ENCODE data around the gene TBC1D22B. TPM values are rescaled to one million over a fixed set of nuclear protein-coding genes. Genes with fewer than 3 reads are reported as not detected.

The TBC1D22B gene
- total RNA-seq, 1 experiment from 2014 or later, result 13.5 TPM

GRCh38 chr6:37256692-37257319, 766 bp upstream of the TBC1D22B start:
- H3K4me1 ChIP-seq (ENCODE audit: insufficient read depth, low read length, poor library complexity, severe bottlenecking), result peaks cover 16% of the 10 kb centered on the region
- ChIA-PET CTCF (no interaction called here), POLR2A (ENCODE audit: low non-redundant PET) (no interaction called here)
- DNase-seq (ENCODE audit: low spot score), result no peak
- H3K4me3 ChIP-seq (ENCODE audit: low read depth, low read length, poor library complexity, severe bottlenecking), result peak overlapping the region; percentile 93
- no peak overlapping the region for H3K27ac ChIP-seq (ENCODE audit: low read depth, low read length, poor library complexity, severe bottlenecking)
- no TSS peak for BruUV-seq (replicated peaks)
- H3K27me3 ChIP-seq (replicated peaks; ENCODE audit: insufficient read depth, low read depth, low read length, poor library complexity), result no peaks in the 10 kb centered on the region
- no peak for TF ChIP-seq EZH2 (IDR thresholded peaks at IDR 0.05; ENCODE audit: borderline replicate concordance, low read depth, low read length, poor library complexity, severe bottlenecking)
- TF ChIP-seq, protein P1, sequence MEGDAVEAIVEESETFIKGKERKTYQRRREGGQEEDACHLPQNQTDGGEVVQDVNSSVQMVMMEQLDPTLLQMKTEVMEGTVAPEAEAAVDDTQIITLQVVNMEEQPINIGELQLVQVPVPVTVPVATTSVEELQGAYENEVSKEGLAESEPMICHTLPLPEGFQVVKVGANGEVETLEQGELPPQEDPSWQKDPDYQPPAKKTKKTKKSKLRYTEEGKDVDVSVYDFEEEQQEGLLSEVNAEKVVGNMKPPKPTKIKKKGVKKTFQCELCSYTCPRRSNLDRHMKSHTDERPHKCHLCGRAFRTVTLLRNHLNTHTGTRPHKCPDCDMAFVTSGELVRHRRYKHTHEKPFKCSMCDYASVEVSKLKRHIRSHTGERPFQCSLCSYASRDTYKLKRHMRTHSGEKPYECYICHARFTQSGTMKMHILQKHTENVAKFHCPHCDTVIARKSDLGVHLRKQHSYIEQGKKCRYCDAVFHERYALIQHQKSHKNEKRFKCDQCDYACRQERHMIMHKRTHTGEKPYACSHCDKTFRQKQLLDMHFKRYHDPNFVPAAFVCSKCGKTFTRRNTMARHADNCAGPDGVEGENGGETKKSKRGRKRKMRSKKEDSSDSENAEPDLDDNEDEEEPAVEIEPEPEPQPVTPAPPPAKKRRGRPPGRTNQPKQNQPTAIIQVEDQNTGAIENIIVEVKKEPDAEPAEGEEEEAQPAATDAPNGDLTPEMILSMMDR (conservative IDR thresholded peaks at IDR 0.05; ENCODE audit: low read depth, low read length), result no peak
- H3K9me3 ChIP-seq (ENCODE audit: low read depth, low read length, poor library complexity, severe bottlenecking), result no peaks in the 10 kb centered on the region
- H3K36me3 ChIP-seq (ENCODE audit: insufficient read depth, low read length, poor library complexity, severe bottlenecking), result no peaks in the 10 kb centered on the region
- intact Hi-C loops (cut with micrococcal nuclease; ENCODE audit: unreplicated experiment), result no loop called here

GRCh38 chr6:37257320-37257633, 295 bp upstream of the TBC1D22B start:
- peak overlapping the region; percentile 83 for H3K27ac ChIP-seq (ENCODE audit: low read depth, low read length, poor library complexity, severe bottlenecking)
- no TSS peak for BruUV-seq (replicated peaks)
- intact Hi-C loops (cut with micrococcal nuclease; ENCODE audit: unreplicated experiment), result no loop called here

GRCh38 chr6:37258405-37259105, 983 bp downstream of the TBC1D22B start:
- no peak for TF ChIP-seq EZH2 (IDR thresholded peaks at IDR 0.05; ENCODE audit: borderline replicate concordance, low read depth, low read length, poor library complexity, severe bottlenecking)
- TF ChIP-seq, protein P1 (conservative IDR thresholded peaks at IDR 0.05; ENCODE audit: low read depth, low read length), result no peak
- Histone ChIP-seq H3K4me1 (ENCODE audit: insufficient read depth, low read length, poor library complexity, severe bottlenecking) (peaks cover 18% of the 10 kb centered on the region), H3K36me3 (ENCODE audit: insufficient read depth, low read length, poor library complexity, severe bottlenecking) (no peaks in the 10 kb centered on the region), H3K4me3 (ENCODE audit: low read depth, low read length, poor library complexity, severe bottlenecking) (peak overlapping the region; percentile 93), H3K27ac (ENCODE audit: low read depth, low read length, poor library complexity, severe bottlenecking) (peak overlapping the region; percentile 83), H3K27me3 (replicated peaks; ENCODE audit: insufficient read depth, low read depth, low read length, poor library complexity) (no peaks in the 10 kb centered on the region), H3K9me3 (ENCODE audit: low read depth, low read length, poor library complexity, severe bottlenecking) (no peaks in the 10 kb centered on the region)
- ChIA-PET CTCF (no interaction called here), POLR2A (ENCODE audit: low non-redundant PET) (interaction anchor here (0.7 kb wide), 1 partner anchor 480 kb away, joined by 3 read pairs; no protein-coding TSS in a partner anchor)
- BruUV-seq (replicated peaks), result TSS peak; percentile 59
- intact Hi-C loops (cut with micrococcal nuclease; ENCODE audit: unreplicated experiment), result no loop called here
- no peak for DNase-seq (ENCODE audit: low spot score)

More at GRCh38 chr6:37257320-37257633, 295 bp upstream of the TBC1D22B start:
- no peaks in the 10 kb centered on the region for H3K9me3 ChIP-seq (ENCODE audit: low read depth, low read length, poor library complexity, severe bottlenecking)
- no peaks in the 10 kb centered on the region for H3K27me3 ChIP-seq (replicated peaks; ENCODE audit: insufficient read depth, low read depth, low read length, poor library complexity)
- no peaks in the 10 kb centered on the region for H3K36me3 ChIP-seq (ENCODE audit: insufficient read depth, low read length, poor library complexity, severe bottlenecking)
- peaks cover 16% of the 10 kb centered on the region for H3K4me1 ChIP-seq (ENCODE audit: insufficient read depth, low read length, poor library complexity, severe bottlenecking)
- DNase-seq (ENCODE audit: low spot score), result no peak
- POLR2A ChIA-PET (ENCODE audit: low non-redundant PET), result interaction anchor here (0.7 kb wide), 1 partner anchor 51 kb away, joined by 3 read pairs; no protein-coding TSS in a partner anchor
- H3K4me3 ChIP-seq (ENCODE audit: low read depth, low read length, poor library complexity, severe bottlenecking), result peak overlapping the region; percentile 93
- CTCF ChIA-PET, result no interaction called here
- no peak for TF ChIP-seq EZH2 (IDR thresholded peaks at IDR 0.05; ENCODE audit: borderline replicate concordance, low read depth, low read length, poor library complexity, severe bottlenecking)
- TF ChIP-seq, protein P1 (conservative IDR thresholded peaks at IDR 0.05; ENCODE audit: low read depth, low read length), result no peak

Measured in A673 (cell line).